ENCODE measurements around the gene HTRA1. TPM values are rescaled to one million over a fixed set of nuclear protein-coding genes. Genes with fewer than 3 reads are reported as not detected.

Gene HTRA1
- total RNA-seq, 4 donors from 2014 or later, result 37.1 to 99.4 (median 68.2) TPM

DNA sequence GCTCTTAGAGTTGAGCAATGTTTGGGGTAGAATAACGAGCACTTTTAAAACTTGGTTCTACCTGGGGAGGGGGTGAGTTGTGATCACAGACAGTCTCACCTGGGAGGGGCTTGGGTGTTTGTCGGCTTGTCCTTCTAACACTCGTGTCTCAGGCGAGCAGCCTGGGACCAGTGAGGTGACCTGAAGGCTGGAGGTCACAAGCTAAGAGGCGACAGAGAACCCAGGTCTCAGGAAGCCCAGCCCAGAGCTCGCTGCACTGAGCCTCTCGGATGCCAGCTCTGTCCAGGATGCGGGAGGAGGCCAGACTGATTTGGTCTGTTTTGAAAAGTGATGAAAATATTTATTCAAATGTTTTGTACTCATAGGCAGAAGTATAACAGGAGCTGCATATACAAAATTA is 11.8 kb downstream of the HTRA1 start:
- Histone ChIP-seq H3K4me1 (peaks cover 3 to 24% of the 10 kb centered on the region in 2 donors), H3K9me3 (no peaks in the 10 kb centered on the region), H3K27ac (no peak overlapping the region), H3K36me3 (no peaks in the 10 kb centered on the region), H3K4me3 (replicated peaks in 1 of 3) (no peak overlapping the region), H3K27me3 (no peaks in the 10 kb centered on the region)
- intact Hi-C loops (cut with DNase I), result no loop called here
- 84 to 85% methylated on average over 8 of the region's 8 CpGs for WGBS, 2 donors
- TF ChIP-seq POLR2A (IDR thresholded peaks at IDR 0.05), result no peak
- TF ChIP-seq, protein P1, sequence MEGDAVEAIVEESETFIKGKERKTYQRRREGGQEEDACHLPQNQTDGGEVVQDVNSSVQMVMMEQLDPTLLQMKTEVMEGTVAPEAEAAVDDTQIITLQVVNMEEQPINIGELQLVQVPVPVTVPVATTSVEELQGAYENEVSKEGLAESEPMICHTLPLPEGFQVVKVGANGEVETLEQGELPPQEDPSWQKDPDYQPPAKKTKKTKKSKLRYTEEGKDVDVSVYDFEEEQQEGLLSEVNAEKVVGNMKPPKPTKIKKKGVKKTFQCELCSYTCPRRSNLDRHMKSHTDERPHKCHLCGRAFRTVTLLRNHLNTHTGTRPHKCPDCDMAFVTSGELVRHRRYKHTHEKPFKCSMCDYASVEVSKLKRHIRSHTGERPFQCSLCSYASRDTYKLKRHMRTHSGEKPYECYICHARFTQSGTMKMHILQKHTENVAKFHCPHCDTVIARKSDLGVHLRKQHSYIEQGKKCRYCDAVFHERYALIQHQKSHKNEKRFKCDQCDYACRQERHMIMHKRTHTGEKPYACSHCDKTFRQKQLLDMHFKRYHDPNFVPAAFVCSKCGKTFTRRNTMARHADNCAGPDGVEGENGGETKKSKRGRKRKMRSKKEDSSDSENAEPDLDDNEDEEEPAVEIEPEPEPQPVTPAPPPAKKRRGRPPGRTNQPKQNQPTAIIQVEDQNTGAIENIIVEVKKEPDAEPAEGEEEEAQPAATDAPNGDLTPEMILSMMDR (IDR thresholded peaks at IDR 0.05), result no peak
- no peak for DNase-seq

DNA sequence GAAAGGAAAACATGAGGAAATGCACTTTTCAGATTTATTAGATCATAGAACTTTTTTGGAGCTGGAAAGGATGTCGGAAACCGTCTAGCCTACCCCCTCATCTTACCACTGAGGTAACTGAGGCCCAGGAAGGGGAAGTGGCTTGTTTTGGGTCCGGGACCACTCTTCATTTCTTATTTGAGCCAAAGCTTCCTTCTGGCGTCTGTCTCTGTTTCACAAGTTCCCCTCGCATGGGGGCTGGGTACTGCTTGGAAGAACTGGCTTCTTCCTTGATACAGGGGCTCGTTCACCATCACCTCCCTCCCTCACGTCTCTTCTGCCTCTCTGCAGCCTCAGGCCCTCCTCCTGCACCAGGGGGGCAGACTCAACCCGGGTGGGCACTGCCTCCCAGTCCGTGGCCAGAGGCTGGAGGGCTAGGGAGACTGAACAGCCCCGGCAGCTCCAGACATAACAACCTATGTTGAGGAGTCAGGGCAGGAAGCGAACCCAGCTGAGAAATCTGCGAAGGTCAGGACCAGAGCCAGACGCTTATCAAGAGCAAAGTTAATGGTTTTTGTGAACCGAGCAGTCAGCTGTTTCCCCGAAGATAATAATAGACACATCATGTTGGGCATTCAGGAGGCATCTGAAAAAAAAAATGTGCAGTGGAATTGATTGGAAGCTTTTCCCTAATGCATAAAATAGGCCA is 12.9 kb downstream of the HTRA1 start:
- TF ChIP-seq POLR2A (IDR thresholded peaks at IDR 0.05), result no peak
- Histone ChIP-seq H3K4me3 (replicated peaks in 1 of 3) (no peak overlapping the region), H3K9me3 (no peaks in the 10 kb centered on the region), H3K36me3 (no peaks in the 10 kb centered on the region), H3K27ac (peak overlapping the region in 2 of 3 donors; percentile 38 to 61), H3K27me3 (no peaks in the 10 kb centered on the region), H3K4me1 (peaks cover 3 to 24% of the 10 kb centered on the region in 2 donors)
- DNase-seq, result no peak
- WGBS, 2 donors, result 73 to 75% methylated on average over 15 of the region's 15 CpGs
- intact Hi-C loops (cut with DNase I), result no loop called here

DNA sequence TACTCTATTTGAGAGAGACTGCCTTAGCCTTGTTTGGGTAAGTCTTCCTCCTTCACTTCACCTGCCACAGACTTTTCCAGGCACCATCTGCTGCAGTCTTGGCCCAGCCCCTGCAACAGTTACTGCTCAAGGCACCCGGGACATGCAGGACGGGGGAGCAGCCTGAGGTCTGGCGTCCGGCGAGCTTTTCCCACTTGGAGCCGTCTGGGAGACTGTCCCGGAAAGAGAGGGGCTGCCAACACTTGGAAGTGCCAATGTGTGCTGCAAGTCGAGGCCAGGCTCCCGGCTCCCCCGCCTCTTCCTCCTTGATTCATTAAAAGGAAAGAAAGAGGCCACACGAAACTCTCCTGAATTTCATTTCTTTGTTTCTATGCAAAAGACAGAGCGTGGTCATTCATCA is 13.7 kb downstream of the HTRA1 start:
- Histone ChIP-seq H3K36me3 (no peaks in the 10 kb centered on the region), H3K4me1 (peaks cover 3 to 18% of the 10 kb centered on the region in 2 donors), H3K9me3 (no peaks in the 10 kb centered on the region), H3K27me3 (no peaks in the 10 kb centered on the region), H3K4me3 (replicated peaks in 1 of 3) (no peak overlapping the region), H3K27ac (peak overlapping the region in 1 of 3 donors; percentile 38)
- 61 to 69% methylated on average over 12 of the region's 12 CpGs for WGBS, 2 donors
- TF ChIP-seq, protein P1 (IDR thresholded peaks at IDR 0.05), result no peak
- no peak for TF ChIP-seq POLR2A (IDR thresholded peaks at IDR 0.05)
- peak in 1 of 2 donors; percentile 14 for DNase-seq
- intact Hi-C loops (cut with DNase I), result no loop called here

DNA sequence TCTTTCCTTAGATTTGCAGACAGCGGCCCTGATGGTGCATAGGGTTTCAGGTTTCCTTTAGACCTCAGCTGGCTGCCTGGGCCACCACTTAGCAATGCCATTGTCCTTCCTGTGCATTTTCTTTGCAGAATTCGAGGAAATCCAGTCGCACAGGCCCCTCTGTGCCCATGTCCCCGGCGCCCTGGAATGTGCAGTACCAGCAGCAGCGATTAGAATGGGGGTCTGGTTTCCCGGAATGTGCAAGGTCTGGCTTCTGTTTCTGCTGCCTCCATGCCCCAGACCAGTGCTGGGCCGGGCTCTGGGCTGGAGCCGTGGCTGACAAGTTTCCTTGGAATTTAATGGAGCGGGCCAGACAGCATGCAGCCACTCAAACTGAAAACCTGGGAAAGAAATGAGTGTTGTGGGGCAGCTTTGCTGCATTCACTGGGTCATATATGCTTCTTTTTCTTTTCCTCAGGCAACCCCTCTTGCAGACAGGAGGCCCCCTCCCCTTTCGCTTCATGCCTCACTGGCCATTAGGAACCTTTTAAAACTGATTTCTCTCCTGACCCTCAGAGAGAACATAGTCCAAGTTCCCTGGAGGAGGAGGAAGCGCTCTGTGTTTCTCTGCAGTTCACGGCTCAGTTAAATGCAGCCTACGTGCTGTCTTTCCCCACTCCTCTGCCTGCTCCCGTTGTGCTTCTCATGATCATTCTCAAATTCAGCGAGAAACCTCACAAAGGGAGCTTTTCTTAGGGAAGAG is 14.4 kb downstream of the HTRA1 start:
- no peaks in the 10 kb centered on the region for H3K27me3 ChIP-seq
- no peak overlapping the region for H3K27ac ChIP-seq
- intact Hi-C loops (cut with DNase I), result no loop called here
- DNase-seq, result no peak
- TF ChIP-seq POLR2A (IDR thresholded peaks at IDR 0.05), result no peak
- TF ChIP-seq, protein P1 (IDR thresholded peaks at IDR 0.05), result no peak
- WGBS, 2 donors, result 75 to 77% methylated on average over 14 to 16 of the region's 16 CpGs
- H3K9me3 ChIP-seq, result no peaks in the 10 kb centered on the region
- peaks cover 3 to 18% of the 10 kb centered on the region in 2 donors for H3K4me1 ChIP-seq
- H3K4me3 ChIP-seq (replicated peaks in 1 of 3), result no peak overlapping the region
- H3K36me3 ChIP-seq, result no peaks in the 10 kb centered on the region

DNA sequence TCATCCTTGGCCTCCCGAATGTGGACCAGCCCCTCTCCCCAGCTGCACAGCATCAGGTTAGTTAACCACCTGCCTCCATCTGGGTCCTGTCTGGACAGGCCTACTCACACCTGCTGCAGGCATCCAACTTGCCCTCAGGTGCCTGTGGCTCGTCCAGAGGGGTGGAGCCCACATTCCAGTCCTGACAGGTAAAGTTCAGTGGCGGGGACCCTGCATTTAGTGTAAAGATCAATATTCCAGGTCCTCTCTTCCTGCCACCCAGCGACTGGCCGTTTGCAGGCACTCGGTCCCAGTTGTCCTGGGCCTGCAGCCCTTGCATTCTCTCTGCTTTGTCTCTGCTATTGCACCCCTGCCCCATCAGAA is 15.0 kb downstream of the HTRA1 start:
- no peaks in the 10 kb centered on the region for H3K27me3 ChIP-seq
- H3K4me1 ChIP-seq, result peaks cover 3 to 18% of the 10 kb centered on the region in 2 donors
- 72 to 76% methylated on average over 5 to 6 of the region's 6 CpGs for WGBS, 2 donors
- H3K27ac ChIP-seq, result no peak overlapping the region
- H3K4me3 ChIP-seq (replicated peaks in 1 of 3), result no peak overlapping the region
- intact Hi-C loops (cut with DNase I), result no loop called here
- TF ChIP-seq POLR2A (IDR thresholded peaks at IDR 0.05), result no peak
- TF ChIP-seq, protein P1 (IDR thresholded peaks at IDR 0.05), result no peak
- no peaks in the 10 kb centered on the region for H3K9me3 ChIP-seq
- DNase-seq, result no peak
- H3K36me3 ChIP-seq, result no peaks in the 10 kb centered on the region

Data from thyroid gland (tissue), 4 donors.